NCI-H1417 (cell line): ENCODE results near the gene CERT1.

Source experiments
- DNase-seq, 3 experiments: peaks; one replicate each; lab custom pipeline; 2025; lab: John Stamatoyannopoulos, UW

The CERT1 gene

DNA sequence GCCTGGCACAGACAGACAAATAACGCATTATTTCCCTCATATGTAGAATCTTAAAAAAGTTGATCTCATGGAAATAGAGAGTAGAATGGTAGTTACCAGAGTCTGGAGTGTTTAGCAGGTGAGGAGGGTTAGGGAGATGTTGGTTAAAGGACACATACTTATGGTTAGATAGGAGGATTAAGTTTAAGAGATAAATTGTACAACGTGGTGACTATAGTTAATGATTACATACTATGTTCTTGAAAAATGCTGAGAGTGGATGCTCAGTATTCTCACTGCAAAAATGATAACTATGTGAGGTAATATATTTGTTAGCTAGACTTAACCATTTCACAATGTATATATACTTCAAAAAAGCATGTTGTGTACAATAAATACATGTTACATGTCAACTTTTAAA is 38.0 kb downstream of the CERT1 start:
- no peak for DNase-seq

DNA sequence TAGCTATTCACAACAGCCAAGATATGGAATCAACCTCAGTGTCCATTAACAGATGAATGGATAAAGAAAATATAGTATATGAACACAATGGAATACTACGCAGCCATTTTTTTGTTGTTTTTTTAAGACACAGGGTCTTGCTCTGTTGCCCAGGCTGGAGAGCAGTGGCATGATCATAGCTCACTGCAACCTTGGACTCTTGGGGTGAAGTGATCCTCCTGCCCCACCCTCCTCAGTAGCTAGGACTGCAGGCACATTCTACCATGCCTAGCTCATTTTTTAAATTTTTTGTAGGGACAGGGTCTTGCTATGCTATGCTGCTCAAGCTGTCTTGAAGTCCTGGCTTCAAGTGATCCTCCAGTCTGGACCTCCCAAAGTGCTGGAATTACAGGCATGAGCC is 38.5 kb downstream of the CERT1 start:
- no peak for DNase-seq

DNA sequence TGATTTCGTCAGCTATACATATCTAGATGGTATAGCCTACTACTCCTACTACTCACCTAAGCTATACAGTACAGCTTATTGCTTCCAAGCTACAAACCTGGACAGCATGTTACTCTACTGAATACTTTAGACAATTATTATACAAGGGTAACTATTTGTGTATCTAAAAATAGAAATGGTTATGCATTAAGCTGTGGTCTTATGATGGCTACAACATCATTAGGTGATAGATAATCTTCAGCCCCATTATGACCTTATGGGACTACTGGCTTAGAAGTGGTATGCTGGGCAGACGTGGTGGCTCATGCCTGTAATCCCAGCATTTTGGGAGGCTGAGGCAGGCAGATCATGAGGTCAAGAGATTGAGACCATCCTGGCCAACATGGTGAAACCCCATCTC is 40.2 kb downstream of the CERT1 start:
- no peak for DNase-seq

DNA sequence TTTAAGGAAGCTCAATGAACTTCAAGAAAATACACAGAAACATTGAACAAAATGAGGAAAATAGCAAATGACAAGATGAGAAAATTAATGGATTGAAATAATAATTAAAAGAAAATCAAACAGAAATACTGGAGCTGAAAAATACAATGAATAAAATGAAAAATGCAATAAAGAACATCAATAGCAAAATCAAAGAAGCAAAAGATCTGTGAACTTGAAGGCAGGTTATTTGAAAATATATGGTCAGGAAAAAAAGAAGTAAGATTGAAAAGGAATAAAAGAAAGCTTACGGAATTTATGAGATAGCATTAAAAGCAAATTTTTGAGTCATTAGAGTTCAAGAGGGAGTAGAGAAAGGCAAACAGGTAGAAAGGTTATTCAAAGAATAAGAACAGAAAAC is 42.4 kb downstream of the CERT1 start:
- no peak for DNase-seq

DNA sequence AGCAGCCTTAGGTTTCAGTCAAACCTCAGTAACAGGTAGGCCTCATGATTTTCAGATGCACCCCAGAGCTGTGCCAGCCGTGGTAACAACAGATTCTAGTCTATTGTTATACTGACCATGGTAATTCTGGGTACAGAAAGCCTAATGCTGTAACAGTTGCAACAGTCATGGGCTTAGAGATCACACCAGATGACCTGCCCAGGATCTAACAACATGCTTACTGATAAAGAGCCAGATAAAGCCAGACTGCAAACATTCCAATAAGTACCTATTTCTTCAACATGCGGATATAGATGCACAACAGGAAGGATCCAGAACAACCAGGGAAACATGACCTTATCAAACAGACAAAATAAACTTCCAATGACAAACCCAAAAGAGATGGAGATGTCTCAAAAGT is 42.8 kb downstream of the CERT1 start:
- no peak for DNase-seq

DNA sequence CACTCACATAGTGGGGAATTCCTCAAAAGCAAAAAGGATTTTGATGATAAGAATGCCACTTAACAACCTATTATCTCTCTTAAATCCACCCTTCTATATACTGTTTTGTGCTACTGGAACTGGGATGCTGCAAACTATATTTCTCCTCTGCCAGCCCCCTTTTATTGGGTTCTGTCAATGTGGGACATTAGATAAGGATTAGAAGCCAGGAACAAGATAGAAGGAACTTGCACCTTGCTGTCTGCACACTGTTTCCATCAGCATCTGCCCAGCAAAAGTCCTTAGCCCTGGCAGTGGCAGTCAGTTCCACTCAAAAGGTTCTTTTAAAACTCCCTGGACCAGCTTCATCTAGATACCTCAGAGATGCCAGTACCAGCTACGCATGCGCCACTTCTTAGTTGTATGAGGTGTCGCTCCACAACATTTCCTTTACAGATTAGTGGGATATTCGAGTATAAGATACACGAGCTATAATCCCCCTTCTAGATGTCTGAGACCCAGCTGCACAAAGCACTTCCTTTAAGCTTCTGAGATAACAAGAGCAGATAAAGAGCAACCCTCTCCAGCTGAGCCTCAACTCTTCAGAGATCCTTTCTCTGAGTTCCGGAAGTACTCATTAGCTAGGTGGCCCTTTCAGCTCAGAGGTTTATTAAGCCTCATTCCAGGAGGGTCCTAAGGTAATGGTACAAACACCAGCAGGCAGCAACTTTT is 45.3 kb downstream of the CERT1 start:
- no peak for DNase-seq

DNA sequence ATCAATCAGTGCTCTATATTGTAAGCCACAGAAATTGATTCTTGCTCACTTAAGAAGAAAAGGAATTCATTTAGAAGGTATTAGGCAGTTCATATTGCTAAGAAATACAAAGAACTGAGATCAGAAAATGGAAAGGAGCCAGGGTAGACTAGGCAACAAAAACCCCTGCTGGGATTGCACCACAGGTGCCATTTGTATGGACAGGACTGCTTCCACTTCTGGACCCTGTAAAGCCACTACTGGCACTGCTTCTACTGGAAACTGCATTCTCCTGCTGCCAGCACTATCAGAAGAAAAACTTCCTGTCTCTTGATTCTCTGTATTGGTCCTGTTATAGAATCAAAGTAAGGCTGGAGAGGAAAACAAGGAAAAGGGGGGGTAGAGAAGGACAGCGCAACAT is 45.9 kb downstream of the CERT1 start:
- peak in 1 of 3 experiments; percentile 6 for DNase-seq

DNA sequence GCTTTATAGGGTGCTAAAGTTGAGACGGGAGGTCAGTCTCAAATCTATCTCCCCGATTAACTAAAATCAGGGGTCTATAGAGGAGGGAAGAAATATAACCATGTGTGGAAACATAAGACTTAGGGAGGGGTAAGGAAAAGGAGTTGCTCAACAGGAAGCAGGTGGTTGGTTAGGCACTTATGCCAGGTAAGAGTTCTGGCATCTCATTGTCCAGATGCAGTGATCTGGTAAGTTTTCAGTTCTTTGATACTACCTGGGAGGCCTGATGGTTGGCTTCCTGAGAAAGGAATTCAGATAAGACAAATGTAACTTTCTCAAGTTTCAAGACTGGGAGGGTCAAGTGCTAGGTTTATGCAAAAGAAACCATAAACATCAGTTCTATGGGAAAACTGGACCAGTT is 47.7 kb downstream of the CERT1 start:
- no peak for DNase-seq

DNA sequence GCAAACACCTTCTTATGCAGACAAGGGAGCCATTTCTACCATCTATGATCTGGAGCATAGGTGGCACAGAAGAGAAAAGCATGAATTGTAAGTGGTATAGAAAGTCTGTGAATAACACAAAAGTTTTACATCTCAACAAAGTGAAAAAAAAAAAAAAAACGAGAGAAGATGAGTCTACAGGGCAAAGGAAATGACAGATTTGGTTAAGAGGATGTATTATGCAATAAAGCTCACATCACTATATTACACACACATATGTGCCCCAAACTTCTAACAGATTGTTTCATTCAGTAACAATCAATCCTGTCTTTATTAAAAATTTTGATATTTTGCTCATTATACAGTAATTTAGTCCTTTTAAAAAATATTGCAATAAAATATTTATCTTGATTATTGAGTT is 49.8 kb downstream of the CERT1 start:
- no peak for DNase-seq

DNA sequence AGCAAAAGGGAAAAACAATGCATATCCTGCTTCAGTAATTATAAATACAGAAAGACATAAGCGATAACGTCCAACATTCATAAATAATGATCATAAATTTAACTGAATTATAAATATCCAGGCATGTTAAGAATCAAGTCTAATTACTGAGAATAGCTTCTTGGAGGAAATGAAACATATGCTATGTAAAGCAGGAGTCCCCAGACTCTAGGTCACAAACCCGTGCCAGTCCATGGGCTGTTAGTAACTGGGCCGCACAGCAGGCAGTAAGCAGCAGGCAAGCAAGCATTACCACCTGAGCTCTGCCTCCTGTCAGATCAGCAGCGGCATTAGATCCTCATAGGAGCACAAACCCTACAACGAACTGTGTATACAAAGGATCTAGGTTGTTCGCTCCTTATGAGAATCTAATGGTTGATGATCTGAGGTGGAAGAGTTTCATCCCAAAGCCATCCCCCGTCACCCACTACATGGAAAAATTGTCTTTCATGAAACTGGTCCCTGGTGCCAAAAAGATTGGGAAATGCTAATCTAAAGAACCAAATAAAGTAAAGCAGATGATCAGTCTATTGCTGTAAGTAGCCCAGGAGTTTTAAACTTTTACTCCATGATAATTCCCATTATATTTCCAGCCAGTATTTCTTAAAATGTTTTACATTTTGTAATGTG is 50.4 kb downstream of the CERT1 start:
- peak in 2 of 3 experiments; percentile 0 to 29 for DNase-seq

DNA sequence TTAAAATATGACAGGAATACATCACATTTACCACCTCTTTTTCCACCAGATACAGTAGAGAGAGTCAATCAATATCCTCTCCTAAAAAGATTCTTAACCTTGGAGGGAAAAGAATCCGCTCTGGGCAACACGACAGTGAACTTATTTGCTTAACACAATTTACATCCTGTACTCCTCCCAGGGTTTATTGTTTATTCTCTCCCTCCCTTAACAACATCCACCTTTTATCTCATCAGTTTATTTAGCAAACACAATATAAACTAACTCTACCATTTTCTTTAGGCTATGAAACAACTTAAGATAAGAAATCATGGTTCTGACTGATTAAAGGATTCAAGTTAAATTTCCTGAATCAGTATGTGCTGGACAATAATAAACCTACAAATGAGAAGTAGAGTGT is 50.9 kb downstream of the CERT1 start:
- DNase-seq = peak in 1 of 3 experiments; percentile 11

DNA sequence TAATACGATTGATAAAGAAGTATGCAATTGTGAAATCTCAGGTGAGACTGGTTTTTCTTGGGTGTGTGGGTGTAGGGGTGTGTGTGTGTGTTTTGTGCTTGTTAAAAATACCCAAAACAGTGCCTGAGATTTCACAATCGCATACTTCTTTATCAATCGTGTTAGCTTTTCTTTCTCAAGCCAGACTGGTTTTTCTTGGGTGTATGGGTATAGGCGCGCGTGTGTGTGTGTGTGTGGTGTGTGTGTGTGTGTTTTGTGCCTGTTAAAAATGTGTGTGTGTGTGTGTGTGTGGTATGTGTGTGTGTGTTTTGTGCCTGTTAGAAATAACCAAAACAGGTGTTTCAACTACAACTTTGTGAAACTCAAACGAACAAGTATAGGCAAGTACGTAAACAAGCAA is 53.7 kb downstream of the CERT1 start:
- no peak for DNase-seq

DNA sequence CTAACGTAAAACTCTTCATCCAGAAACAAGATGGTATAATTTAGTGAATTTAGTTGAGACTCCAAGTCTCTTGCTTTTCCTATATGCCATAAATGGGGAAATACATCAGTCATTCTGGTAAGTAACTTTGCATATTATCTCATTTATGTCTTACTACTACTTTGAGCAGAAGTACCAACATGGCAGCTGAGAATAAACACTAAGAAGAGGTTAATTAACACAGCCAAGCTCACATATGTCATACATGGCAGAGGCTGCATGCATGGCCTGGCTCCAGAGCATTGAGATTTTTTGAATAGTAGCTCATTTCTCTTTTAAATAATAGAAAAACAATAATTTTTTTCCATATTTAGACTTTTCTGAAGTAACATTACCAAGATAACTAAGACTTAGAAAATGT is 54.3 kb downstream of the CERT1 start:
- DNase-seq = no peak

DNA sequence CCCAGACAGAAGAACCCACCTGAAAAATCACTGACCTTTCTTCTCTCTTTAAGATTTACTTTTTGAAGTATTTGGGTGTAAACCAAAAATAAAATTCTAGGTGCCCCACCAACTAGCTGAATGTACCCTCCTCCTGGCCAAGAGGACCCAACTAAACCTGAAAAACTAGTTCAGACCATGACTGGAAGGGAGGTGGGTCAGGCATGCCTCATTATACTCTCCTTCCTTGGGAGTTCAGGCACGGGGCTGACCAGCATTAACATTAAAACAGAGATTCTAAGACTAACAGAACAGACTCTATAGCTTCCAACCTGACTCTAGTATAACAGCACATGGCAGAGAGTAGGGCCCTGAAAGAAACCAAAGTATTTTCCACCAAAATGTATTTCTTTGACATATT is 61.4 kb downstream of the CERT1 start:
- DNase-seq = no peak

DNA sequence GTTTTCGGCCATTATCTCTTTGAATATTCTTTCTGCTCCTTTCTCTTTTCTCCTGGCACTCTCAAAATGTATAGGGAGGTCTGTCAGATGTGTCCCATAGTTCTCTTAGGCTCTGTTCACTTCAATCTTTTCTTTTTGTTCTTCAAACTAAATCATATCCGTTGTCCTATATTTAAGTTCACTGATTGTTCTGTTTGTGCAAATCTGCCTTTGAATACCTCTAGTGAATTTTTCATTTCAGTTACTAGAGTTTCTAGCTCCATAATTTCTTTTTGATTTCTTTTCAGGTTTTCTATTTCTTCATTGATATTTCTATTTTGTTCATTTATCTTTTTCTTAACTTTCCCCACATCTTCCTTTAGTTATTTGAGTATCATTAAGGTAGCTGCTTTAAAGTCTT is 65.4 kb downstream of the CERT1 start:
- DNase-seq = no peak

DNA sequence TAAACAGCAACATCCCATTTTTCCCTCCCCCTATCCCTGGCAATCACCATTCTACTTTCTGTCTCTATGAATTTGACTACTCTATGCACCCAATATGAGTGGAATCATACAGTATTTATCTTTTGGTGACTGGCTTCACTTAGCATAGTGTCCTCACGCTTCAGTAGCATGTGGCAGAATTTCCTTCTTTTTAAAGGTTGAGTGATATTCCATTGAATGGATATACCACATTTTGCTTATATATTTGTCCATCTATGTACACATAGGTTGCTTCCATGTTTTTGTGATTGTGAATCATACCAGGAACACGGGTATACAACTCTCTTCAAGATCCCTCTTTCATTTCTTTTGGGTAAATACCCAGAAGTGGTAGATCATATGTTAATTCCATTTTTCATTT is 69.9 kb downstream of the CERT1 start:
- no peak for DNase-seq

DNA sequence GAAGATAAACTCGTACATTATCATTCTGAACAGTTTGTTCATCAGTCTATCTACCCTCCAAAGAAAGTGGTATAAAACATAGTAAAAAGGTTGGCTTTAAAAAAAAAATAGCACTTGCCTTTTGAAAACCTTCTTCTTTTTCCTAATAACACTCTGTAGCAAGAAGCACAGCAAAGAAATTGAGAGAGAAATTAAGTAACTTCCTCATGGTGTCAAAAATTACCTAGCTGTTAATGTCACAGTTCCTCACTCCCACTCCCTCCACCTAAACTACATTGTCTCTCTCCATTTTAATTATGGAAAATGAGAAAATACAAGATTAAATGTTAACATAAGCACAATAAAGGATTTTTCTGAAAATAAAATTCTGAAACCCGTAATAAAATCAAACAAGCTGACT is 72.2 kb downstream of the CERT1 start:
- no peak for DNase-seq

DNA sequence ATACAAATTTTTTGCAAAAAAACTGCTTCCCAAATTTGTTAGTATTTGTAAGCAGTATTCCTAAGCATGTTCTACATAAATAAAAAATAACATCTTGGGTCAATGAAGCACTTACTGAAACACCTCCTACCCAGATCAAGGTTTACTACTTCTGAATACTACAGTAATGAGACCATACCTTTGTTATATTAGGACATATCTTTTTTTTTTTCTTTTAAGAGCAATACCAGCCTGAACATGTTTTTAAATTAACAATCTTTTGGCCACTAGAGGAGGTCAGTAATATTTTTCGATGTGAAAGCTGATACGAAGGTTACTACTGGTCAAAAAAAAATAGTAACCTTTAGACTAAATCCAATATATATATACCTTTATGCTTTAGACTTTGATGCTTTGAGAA is 72.7 kb downstream of the CERT1 start:
- no peak for DNase-seq

DNA sequence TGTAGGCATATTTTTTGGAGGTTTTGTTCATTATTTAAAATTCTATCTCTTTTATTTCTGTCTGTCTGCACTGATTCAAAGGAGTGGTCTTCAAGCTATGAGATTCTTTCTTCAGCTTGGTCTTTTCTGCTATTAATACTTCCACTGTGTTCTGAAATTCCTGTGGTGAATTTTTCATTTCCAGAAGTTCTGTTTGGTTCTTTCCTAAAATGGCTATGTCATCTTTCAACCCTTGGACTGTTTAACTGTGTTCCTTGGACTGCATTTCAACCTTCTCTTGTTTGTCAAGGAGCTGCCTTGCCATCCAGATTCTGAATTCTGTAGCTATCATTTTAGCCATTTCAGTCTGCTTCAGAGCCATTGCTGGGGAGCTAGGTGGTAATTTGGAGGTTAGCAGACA is 76.3 kb downstream of the CERT1 start:
- DNase-seq = no peak

DNA sequence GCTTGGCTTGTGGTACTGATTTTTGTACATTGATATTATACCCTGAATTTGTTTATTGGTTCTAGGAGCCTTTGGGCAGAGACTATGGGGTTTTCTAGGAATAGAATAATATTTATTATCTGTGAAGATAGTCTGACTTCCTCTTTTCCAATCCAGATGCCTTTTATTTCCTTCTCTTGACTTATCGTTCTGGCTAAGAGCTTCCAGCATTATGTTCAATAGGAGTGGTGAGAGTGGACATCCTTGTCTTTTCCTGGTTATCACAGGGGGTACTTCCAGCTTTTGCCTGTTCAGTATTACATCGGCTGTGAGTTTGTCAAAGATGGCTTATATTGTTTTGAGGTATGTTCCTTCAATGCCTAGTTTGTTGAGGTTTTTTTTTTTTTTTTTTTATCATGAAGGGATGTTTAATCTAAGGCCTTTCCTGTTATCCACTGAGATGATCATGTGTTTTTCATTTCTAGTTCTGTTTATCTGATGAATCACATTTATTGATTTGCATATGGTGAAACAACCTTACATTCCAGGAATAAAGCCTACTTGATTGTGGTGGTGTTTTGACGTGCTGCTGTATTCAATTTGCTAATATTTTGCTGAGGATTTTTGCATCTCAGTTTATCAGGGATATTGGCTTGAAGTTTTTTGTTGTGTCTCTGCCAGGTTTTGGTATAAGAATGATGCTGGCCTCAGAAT is 77.5 kb downstream of the CERT1 start:
- no peak for DNase-seq

DNA sequence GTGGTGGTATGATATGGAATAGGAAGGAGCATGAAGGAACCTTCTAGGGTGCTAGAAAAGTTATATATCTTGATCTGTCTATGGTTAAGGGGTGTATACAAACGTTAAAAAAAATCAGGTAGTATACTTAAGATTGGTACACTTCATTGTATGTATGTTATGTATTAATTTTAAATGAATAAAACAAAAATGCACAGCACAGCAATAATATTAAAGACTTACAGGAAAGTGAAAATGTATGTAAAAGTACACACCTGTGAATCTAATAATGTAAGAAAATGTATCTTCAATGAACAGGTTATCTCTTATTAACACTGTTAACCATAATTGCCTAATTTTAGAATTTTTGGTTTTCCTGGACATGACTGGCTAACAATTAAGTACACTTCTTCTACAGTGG is 97.2 kb downstream of the CERT1 start:
- DNase-seq = no peak

DNA sequence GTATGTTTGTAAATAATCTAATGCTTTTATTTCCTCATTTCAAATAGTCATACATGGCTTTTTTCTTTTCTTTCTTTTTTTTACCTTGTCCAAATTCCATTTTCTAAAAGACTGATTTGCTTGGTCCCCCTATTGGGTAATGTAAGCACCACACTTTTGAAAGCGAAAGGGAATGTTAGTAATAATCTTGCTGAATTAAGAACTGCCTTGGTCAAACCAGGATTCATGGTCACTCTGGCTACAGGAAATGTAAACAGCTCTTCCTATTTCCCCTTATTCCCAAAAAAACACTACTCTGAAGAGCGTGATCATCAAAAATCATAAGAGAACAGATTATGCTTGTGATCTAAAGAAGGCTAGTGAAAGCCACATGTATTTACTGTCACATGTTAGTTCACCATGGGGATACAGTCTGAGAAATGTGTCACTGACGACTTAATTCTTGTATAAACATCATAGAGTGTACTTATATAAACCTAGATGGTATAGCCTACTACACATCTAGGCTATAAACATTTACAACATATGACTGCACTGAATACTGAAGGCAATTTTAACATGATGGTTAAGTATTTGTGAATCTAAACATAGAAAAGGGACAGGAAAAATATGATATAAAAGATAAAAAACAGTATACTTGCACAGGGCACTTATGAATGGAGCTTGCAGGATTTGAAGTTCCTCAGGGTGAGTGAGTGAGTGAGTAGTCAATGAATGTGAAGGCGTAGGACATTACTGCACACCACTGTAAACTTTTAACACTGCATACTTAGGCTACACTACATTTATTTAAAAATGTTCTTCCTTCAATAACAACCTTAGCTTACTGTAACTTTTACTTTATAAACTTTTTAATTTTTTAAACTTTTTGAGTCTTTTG is 99.1 kb downstream of the CERT1 start:
- DNase-seq = peak in 1 of 3 experiments; percentile 7
